ENCODE measurements around the gene HRAS. TPM values are rescaled to one million over a fixed set of nuclear protein-coding genes. Genes with fewer than 3 reads are reported as not detected.

HRAS gene
- total RNA-seq, 2 experiments from 2014 or later, result 23.7 to 23.9 TPM

DNA sequence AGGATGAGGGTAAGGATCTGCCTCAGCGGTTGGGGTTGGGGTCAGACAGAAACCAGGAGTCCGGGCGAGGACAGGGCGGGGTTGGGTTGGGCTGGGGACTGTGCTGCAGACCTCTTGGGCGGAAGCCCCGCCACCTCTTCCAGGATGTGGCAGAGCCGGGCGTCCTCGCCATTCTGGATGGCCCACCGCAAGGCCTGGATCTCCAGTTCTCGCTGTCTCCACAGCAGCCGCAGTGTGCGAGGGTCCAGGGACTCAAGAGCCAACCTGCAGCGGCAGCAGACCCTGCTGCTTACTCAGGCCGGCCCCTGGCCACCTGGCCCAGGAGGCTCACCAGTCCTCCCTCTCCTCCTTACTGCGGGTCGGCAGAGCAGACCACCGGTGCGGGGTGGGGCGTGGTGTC lies 23.1 kb upstream of the HRAS start:
- DNase-seq (peak in 1 of 14 experiments; percentile 40), ATAC-seq (ENCODE audit: poor library complexity) (no peak)
- H3K4me1 Mint-ChIP-seq (ENCODE audit: low read depth), result peaks cover 13% of the 10 kb centered on the region
- peaks cover 7% of the 10 kb centered on the region for H3K36me3 Mint-ChIP-seq (ENCODE audit: low read depth)
- CTCF ChIA-PET, result no interaction called here
- no peaks in the 10 kb centered on the region for H3K27me3 Mint-ChIP-seq
- H3K27ac Mint-ChIP-seq, result no peak overlapping the region
- TF ChIP-seq, protein P1, sequence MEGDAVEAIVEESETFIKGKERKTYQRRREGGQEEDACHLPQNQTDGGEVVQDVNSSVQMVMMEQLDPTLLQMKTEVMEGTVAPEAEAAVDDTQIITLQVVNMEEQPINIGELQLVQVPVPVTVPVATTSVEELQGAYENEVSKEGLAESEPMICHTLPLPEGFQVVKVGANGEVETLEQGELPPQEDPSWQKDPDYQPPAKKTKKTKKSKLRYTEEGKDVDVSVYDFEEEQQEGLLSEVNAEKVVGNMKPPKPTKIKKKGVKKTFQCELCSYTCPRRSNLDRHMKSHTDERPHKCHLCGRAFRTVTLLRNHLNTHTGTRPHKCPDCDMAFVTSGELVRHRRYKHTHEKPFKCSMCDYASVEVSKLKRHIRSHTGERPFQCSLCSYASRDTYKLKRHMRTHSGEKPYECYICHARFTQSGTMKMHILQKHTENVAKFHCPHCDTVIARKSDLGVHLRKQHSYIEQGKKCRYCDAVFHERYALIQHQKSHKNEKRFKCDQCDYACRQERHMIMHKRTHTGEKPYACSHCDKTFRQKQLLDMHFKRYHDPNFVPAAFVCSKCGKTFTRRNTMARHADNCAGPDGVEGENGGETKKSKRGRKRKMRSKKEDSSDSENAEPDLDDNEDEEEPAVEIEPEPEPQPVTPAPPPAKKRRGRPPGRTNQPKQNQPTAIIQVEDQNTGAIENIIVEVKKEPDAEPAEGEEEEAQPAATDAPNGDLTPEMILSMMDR (IDR thresholded peaks at IDR 0.05), result no peak
- POLR2A ChIA-PET, result interaction anchor here (2.2 kb wide), 1 partner anchor 17 kb away, joined by 21 read pairs; the partner anchor contains the start of gene PHRF1
- H3K4me1 ChIP-seq (ENCODE audit: insufficient read depth, low read length), result peaks cover 52% of the 10 kb centered on the region
- no peak overlapping the region for H3K27ac ChIP-seq (ENCODE audit: low read depth in 1 of 2, low read length in 2 of 2)
- no peak overlapping the region for H3K4me3 Mint-ChIP-seq
- no peaks in the 10 kb centered on the region for H3K27me3 ChIP-seq (ENCODE audit: control insufficient read depth in 1 of 2, insufficient read depth in 2 of 2, low read length in 2 of 2)
- intact Hi-C loops (cut with DNase I, micrococcal nuclease), result loop anchor here in 1 of 2 experiments (2.0 kb wide), 1 partner anchor 54 kb away; no protein-coding TSS in a partner anchor
- H3K9me3 Mint-ChIP-seq, result no peaks in the 10 kb centered on the region
- no peaks in the 10 kb centered on the region for H3K9me3 ChIP-seq (ENCODE audit: control insufficient read depth in 1 of 2, insufficient read depth in 1 of 2, low read length in 2 of 2)
- H3K4me3 ChIP-seq (ENCODE audit: low read length), result no peak overlapping the region
- H3K36me3 ChIP-seq (ENCODE audit: insufficient read depth, low read length), result peaks cover 7% of the 10 kb centered on the region

DNA sequence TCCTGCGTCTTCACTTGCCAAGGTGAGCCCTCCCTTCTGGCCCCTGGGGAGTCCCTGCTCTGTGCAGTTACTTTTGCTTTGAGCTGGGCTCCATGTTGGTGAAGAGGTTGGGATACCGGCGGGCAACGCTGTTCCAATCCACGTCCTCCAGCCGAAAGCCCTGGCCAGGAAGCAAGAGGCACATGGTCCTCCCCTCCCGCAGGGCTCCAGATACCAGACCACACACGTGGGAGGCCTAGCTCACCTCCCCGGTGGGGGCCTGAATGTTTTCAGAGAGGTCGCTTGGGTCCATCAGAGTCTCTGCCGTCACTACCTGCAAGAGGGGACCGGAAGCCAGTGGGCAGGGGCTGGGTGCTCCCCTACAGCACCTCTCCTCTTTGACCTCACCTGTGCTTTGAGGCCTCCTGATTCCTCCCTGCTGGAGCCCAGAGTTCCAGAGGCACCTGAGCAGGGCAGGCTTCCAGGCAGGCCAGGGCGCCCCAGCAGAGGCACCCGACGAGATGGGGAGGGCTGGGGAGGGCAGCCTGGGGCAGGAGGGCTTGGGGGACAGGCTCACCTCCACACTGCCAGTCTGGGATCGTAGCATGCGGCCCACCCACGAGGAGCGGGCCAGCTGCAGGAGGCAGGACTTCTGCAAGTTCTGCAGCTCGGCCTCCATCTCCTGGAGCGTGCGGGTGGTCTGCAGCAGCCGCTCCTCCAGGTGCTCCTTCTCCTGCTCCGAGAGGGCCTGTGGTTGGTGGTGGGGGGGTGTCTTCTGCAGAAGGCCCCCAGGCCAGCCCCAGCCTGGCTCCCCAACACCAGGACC lies 22.2 kb upstream of the HRAS start:
- Mint-ChIP-seq H3K36me3 (ENCODE audit: low read depth) (peaks cover 5% of the 10 kb centered on the region), H3K27ac (peak overlapping the region; percentile 12), H3K27me3 (no peaks in the 10 kb centered on the region), H3K4me3 (peak overlapping the region; percentile 39), H3K9me3 (no peaks in the 10 kb centered on the region), H3K4me1 (ENCODE audit: low read depth) (peaks cover 13% of the 10 kb centered on the region)
- Histone ChIP-seq H3K27ac (ENCODE audit: low read depth in 1 of 2, low read length in 2 of 2) (no peak overlapping the region), H3K27me3 (ENCODE audit: control insufficient read depth in 1 of 2, insufficient read depth in 2 of 2, low read length in 2 of 2) (no peaks in the 10 kb centered on the region), H3K4me3 (ENCODE audit: low read length) (no peak overlapping the region), H3K36me3 (ENCODE audit: insufficient read depth, low read length) (no peaks in the 10 kb centered on the region), H3K4me1 (ENCODE audit: insufficient read depth, low read length) (peaks cover 52% of the 10 kb centered on the region), H3K9me3 (ENCODE audit: control insufficient read depth in 1 of 2, insufficient read depth in 1 of 2, low read length in 2 of 2) (no peaks in the 10 kb centered on the region)
- CTCF ChIA-PET, result interaction anchor here (1.6 kb wide), 3 partner anchors 18 to 170 kb away, joined by 3 to 4 read pairs (median 4); partner anchors contain the start of genes IRF7 and PHRF1
- POLR2A ChIA-PET, result interaction anchor here (1.3 to 3.9 kb wide), 4 partner anchors 17 to 168 kb away, joined by 3 to 27 read pairs (median 12); partner anchors contain the start of genes PHRF1 and RNH1
- ATAC-seq (ENCODE audit: poor library complexity) (no peak), DNase-seq (peak in 1 of 14 experiments; percentile 41)
- TF ChIP-seq, protein P1 (IDR thresholded peaks at IDR 0.05), result no peak
- intact Hi-C loops (cut with DNase I, micrococcal nuclease), result loop anchor here in 1 of 2 experiments (2.0 kb wide), 2 partner anchors 19 to 55 kb away; no protein-coding TSS in a partner anchor

DNA sequence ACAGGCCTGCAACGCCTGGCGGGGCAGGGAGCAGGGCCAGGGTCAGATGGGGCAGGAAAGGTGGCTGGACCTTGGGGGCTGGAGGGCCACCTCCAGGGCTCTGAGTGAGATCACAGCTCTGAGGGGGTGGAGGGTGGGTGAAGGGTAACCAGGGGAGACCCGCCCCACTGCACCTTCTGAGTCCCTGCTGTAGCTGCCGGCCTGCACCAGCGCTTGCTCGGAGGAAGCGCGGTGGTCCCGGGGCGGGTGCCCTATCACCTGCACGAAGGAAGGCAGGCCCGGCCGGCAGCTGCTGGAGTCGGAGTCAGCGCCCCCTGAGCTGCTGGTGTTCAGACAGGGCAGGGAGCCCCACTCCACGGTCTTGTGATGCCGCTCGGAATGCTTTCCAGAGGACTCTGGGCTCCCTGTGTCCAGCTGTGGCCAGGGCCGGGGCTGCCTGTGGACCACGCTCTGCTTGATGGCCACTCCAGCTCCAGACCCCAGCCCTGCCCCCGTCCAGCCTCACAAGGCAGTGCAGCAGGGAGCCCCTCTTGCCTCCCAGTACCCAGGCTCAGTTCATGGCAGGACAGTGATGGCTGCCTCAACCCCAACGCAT lies 21.4 kb upstream of the HRAS start:
- H3K36me3 ChIP-seq (ENCODE audit: insufficient read depth, low read length), result no peaks in the 10 kb centered on the region
- DNase-seq (peak in 1 of 14 experiments; percentile 46), ATAC-seq (ENCODE audit: poor library complexity) (no peak)
- H3K4me1 Mint-ChIP-seq (ENCODE audit: low read depth), result peaks cover 12% of the 10 kb centered on the region
- H3K27ac Mint-ChIP-seq, result no peak overlapping the region
- no peaks in the 10 kb centered on the region for H3K9me3 Mint-ChIP-seq
- no peak overlapping the region for H3K27ac ChIP-seq (ENCODE audit: low read depth in 1 of 2, low read length in 2 of 2)
- H3K27me3 ChIP-seq (ENCODE audit: control insufficient read depth in 1 of 2, insufficient read depth in 2 of 2, low read length in 2 of 2), result no peaks in the 10 kb centered on the region
- H3K9me3 ChIP-seq (ENCODE audit: control insufficient read depth in 1 of 2, insufficient read depth in 1 of 2, low read length in 2 of 2), result no peaks in the 10 kb centered on the region
- ChIA-PET CTCF (interaction anchor here (1.0 to 2.7 kb wide), 5 partner anchors 12 to 171 kb away, joined by 3 to 23 read pairs (median 4); partner anchors contain the start of genes IRF7 and PHRF1), POLR2A (interaction anchor here (1.2 to 3.9 kb wide), 9 partner anchors 8 to 169 kb away, joined by 3 to 27 read pairs (median 7); partner anchors contain the start of genes HRAS, IRF7, LRRC56 and PHRF1)
- H3K36me3 Mint-ChIP-seq (ENCODE audit: low read depth), result peaks cover 5% of the 10 kb centered on the region
- H3K27me3 Mint-ChIP-seq, result no peaks in the 10 kb centered on the region
- H3K4me3 ChIP-seq (ENCODE audit: low read length), result no peak overlapping the region
- peak overlapping the region; percentile 42 for H3K4me3 Mint-ChIP-seq
- intact Hi-C loops (cut with DNase I, micrococcal nuclease), result loop anchor here in 1 of 2 experiments (2.0 kb wide), 1 partner anchor 18 kb away; no protein-coding TSS in a partner anchor
- H3K4me1 ChIP-seq (ENCODE audit: insufficient read depth, low read length), result peaks cover 45% of the 10 kb centered on the region
- TF ChIP-seq, protein P1 (IDR thresholded peaks at IDR 0.05), result no peak

Measured in CD4-positive, alpha-beta T cell (primary cell).